ENCODE measurements around the gene GRSF1.

DNA sequence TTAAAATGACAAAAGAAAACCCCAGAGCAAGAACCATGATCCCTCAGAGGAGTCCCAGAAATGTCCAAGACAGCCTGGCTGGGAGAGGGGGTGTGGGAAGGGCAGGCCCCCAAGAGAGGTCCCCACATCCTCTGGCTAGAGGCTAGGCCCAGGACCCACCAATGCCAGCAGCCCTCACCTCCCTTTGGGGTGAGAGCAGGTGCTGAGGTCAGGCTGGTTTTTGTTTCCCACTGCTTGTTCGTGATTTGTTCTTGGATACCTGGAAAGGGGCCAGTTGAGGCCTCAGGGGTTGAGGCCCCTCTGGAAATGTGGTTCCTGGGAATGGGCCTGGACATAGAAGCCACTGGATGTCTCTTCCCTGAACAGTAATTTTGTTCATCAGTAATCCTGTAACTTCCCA lies 2.3 kb upstream of the GRSF1 start:
- TF ChIP-seq, protein P1, sequence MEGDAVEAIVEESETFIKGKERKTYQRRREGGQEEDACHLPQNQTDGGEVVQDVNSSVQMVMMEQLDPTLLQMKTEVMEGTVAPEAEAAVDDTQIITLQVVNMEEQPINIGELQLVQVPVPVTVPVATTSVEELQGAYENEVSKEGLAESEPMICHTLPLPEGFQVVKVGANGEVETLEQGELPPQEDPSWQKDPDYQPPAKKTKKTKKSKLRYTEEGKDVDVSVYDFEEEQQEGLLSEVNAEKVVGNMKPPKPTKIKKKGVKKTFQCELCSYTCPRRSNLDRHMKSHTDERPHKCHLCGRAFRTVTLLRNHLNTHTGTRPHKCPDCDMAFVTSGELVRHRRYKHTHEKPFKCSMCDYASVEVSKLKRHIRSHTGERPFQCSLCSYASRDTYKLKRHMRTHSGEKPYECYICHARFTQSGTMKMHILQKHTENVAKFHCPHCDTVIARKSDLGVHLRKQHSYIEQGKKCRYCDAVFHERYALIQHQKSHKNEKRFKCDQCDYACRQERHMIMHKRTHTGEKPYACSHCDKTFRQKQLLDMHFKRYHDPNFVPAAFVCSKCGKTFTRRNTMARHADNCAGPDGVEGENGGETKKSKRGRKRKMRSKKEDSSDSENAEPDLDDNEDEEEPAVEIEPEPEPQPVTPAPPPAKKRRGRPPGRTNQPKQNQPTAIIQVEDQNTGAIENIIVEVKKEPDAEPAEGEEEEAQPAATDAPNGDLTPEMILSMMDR (conservative IDR thresholded peaks at IDR 0.05): no peak
- TF ChIP-seq ZFX (IDR thresholded peaks at IDR 0.05): no peak
